ENCODE data around the gene ARHGAP26.

The ARHGAP26 gene

DNA sequence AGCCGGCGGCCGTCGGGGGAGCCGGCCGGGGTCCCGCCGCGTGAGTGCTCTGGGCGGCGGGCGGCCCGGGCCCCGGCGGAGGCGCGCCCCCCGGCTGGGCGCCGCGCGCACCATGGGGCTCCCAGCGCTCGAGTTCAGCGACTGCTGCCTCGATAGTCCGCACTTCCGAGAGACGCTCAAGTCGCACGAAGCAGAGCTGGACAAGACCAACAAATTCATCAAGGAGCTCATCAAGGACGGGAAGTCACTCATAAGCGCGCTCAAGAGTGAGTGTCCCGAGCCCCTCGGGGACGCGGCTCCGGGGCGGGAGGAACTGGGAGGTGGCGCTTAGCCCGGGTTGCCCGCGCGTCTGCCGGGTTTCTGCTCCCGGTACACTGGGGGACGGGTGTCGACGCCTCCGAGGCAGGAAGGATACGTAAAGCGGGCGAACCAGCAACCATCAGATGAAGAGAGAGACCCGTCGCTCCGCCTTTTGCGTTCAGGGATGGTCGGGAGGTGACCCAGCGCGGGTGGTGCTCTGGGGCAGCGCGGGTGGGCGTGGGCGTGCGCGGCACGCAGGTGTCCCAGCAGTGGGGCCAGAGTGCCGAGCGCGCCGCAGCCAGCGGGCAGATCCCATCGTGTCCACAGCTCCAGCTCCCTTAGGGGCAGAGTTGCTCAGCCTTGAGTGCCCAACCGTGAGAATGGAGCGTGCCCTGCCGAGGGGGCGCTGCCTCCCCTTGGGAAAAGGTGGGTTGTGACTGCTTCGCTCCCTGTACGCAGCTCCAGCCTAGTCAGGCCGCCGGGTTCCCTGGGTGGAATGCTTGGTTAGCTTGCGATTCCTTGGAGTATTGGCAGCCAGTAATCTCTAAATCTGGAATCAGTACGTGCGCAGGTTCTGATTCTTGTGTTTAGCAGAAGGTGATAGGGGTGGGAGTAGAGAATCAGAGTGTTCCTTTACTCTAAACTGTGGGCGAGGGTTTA lies 753 bp downstream of the ARHGAP26 start:
- TF ChIP-seq, protein P1, sequence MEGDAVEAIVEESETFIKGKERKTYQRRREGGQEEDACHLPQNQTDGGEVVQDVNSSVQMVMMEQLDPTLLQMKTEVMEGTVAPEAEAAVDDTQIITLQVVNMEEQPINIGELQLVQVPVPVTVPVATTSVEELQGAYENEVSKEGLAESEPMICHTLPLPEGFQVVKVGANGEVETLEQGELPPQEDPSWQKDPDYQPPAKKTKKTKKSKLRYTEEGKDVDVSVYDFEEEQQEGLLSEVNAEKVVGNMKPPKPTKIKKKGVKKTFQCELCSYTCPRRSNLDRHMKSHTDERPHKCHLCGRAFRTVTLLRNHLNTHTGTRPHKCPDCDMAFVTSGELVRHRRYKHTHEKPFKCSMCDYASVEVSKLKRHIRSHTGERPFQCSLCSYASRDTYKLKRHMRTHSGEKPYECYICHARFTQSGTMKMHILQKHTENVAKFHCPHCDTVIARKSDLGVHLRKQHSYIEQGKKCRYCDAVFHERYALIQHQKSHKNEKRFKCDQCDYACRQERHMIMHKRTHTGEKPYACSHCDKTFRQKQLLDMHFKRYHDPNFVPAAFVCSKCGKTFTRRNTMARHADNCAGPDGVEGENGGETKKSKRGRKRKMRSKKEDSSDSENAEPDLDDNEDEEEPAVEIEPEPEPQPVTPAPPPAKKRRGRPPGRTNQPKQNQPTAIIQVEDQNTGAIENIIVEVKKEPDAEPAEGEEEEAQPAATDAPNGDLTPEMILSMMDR (conservative IDR thresholded peaks at IDR 0.05; ENCODE audit: low read depth): 0 out of 2 replicates have a peak, but pooled peaks have one; percentile 8
- DNase-seq (ENCODE audit: low spot score): peak; percentile 54
- POLR2A ChIA-PET (ENCODE audit: low non-redundant PET): interaction anchor here (0.7 to 1.3 kb wide), 2 partner anchors 8 to 1135 kb away, joined by 3 read pairs; no protein-coding TSS in a partner anchor
- CTCF ChIA-PET: interaction anchor here (0.6 to 2.8 kb wide), 14 partner anchors 12 to 147 kb away, joined by 3 to 10 read pairs (median 4); no protein-coding TSS in a partner anchor
- H3K27ac ChIP-seq: peak overlapping the region; percentile 77

DNA sequence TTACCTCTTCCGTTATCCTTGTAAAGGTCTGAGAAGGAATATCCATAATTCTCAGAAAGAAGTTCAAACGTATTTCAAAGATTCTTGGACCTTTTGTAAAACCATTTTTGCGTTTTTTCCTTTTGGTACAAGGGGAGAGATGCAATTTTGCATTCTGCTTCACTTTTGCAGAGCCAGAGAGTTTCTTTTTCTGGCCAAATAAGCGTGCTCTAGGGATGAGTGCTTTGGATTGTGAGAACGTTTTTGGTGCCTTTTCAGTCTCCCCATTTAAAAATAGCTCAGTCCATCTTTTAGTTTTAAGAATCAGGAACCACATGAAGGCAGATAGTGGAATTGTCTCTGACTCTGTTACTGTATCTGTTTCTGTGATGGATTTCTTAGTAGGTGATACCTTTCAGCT lies 1.5 kb downstream of the ARHGAP26 start:
- TF ChIP-seq, protein P1 (conservative IDR thresholded peaks at IDR 0.05; ENCODE audit: low read depth): no peak
- H3K27ac ChIP-seq: no peak overlapping the region
- POLR2A ChIA-PET (ENCODE audit: low non-redundant PET): interaction anchor here (1.3 kb wide), 1 partner anchor 7 kb away, joined by 3 read pairs; no protein-coding TSS in a partner anchor
- CTCF ChIA-PET: interaction anchor here (0.6 to 2.8 kb wide), 7 partner anchors 11 to 148 kb away, joined by 3 to 10 read pairs (median 4); no protein-coding TSS in a partner anchor
- DNase-seq (ENCODE audit: low spot score): no peak

DNA sequence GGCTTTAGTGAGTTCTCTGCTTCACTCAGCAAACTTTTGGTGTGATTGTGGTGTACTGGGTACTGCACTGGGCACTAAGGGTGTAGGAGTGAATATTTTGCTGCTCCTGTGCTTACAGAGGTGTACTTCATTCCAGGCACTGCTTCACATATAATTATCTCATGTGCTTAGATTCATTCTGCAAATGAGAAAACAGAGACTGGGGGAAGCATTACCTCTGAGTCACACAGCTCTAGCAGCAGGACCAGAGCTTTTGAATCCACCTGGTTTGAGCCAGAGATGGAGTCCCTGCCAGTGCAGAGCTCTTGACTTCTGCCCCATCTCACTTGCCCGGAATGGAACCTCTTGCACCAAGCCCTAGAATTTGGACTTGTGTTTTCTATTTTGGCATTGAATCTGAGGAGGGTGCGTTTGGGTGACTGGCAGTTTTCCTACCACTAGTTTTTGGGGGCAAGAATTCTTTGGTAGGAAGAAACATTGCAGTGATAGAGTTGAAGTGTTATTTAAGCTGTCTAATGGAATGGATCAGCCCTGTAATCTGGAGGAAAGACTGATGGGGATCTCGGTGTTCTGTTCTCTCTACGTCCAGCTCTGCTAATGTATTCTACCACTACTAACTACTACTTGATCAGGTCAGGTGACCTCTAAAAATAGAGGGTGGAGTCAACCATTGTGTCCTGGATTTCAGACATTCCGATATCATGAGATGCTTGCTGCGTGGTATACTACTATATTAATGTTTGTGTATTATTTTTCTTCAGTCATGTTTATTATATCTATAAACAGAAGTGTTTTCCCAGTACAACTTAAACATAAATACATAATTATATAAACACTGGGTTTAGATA lies 2.5 kb downstream of the ARHGAP26 start:
- TF ChIP-seq, protein P1 (conservative IDR thresholded peaks at IDR 0.05; ENCODE audit: low read depth): no peak
- CTCF ChIA-PET: interaction anchor here (0.7 to 2.8 kb wide), 3 partner anchors 60 to 384 kb away, joined by 3 to 10 read pairs (median 3); no protein-coding TSS in a partner anchor
- no peak for DNase-seq (ENCODE audit: low spot score)
- POLR2A ChIA-PET (ENCODE audit: low non-redundant PET): no interaction called here
- no peak overlapping the region for H3K27ac ChIP-seq

DNA sequence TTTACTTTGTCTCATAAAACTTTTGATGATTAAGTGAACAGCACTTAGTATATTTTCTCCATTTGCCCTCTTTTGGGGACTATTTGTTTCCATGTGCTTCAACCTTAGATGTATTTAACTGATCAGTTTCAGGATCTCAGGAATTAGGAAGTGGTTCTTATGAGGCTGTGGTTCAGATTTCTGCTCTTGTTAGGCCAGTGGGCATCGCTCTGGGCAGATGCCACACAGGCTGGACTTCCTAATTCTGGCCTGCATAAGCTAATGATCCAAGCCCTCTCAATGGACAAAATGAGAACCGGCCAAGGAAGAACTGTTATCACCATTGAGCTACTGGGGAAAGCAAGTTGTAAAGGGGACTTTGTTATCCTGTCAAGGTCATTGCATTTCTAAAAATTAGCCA lies 6.9 kb downstream of the ARHGAP26 start:
- ChIA-PET POLR2A (ENCODE audit: low non-redundant PET) (no interaction called here), CTCF (no interaction called here)
- TF ChIP-seq, protein P1 (conservative IDR thresholded peaks at IDR 0.05; ENCODE audit: low read depth): no peak
- no peak for DNase-seq (ENCODE audit: low spot score)
- H3K27ac ChIP-seq: no peak overlapping the region

DNA sequence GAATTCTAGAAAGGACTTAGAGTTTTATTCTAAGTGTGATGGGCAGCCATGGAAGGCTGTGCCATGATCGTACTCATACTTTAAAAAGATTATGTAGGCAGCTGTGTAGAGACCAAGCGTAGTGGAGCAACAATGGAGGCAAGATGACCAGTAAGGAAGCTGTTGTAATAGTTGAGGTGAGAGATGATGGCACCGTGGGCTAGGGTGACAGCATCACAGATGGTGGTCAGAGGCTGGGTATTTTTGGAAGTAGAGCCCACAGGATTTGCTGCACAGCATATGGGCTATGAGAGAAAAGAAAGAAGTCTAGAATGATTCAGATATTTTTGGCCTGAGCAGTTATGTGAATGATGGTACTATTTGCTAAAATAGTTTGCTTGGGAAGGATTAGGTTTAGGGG lies 7.7 kb downstream of the ARHGAP26 start:
- ChIA-PET CTCF (no interaction called here), POLR2A (ENCODE audit: low non-redundant PET) (no interaction called here)
- TF ChIP-seq, protein P1 (conservative IDR thresholded peaks at IDR 0.05; ENCODE audit: low read depth): no peak
- no peak for DNase-seq (ENCODE audit: low spot score)
- H3K27ac ChIP-seq: no peak overlapping the region
